ENCODE results near the gene SLC28A1. TPM values are rescaled to one million over a fixed set of nuclear protein-coding genes. Genes with fewer than 3 reads are reported as not detected.

Gene SLC28A1
- total and polyA plus RNA-seq, 11 donors, result 0.14 to 2.9 (median 0.74) TPM; not detected in 1

DNA sequence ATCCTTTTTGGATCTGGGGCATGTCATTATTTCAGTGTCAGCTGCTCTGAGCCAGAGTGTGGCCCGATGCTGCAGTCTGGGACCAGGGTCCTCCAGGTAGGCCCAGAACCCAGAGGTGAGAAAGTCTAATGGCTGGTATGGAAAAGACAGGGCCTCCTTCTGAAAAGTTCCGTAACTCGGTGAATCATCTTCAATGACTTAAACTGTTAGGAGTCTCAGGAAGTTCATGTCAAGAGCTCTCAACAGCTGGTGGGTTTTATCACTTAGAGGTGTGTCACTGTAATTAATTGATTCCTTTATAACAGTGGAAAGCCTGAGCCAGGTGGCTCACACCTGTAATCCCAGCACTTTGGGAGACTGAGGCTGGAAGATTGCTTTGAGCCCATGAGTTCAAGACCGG, 68.7 kb downstream of the SLC28A1 start:
- no peak overlapping the region for H3K4me3 ChIP-seq
- DNase-seq (peak in 1 of 5 donors; percentile 3), ATAC-seq (no peak)
- H3K27ac ChIP-seq, result no peak overlapping the region
- WGBS, 4 donors, result 87 to 95% (median 91%) methylated on average over 4 of the region's 4 CpGs
- no peaks in the 10 kb centered on the region for H3K36me3 ChIP-seq
- H3K27me3 ChIP-seq, result no peaks in the 10 kb centered on the region
- peaks cover 0 to 21% (median 10%) of the 10 kb centered on the region in 12 donors for H3K4me1 ChIP-seq
- intact Hi-C loops (cut with DNase I), result loop anchor here in 3 of 10 donors (5.0 to 10.0 kb wide), 3 partner anchors 52 to 219 kb away; no protein-coding TSS in a partner anchor
- TF ChIP-seq POLR2A (IDR thresholded peaks at IDR 0.05), result no peak
- TF ChIP-seq, protein P1, sequence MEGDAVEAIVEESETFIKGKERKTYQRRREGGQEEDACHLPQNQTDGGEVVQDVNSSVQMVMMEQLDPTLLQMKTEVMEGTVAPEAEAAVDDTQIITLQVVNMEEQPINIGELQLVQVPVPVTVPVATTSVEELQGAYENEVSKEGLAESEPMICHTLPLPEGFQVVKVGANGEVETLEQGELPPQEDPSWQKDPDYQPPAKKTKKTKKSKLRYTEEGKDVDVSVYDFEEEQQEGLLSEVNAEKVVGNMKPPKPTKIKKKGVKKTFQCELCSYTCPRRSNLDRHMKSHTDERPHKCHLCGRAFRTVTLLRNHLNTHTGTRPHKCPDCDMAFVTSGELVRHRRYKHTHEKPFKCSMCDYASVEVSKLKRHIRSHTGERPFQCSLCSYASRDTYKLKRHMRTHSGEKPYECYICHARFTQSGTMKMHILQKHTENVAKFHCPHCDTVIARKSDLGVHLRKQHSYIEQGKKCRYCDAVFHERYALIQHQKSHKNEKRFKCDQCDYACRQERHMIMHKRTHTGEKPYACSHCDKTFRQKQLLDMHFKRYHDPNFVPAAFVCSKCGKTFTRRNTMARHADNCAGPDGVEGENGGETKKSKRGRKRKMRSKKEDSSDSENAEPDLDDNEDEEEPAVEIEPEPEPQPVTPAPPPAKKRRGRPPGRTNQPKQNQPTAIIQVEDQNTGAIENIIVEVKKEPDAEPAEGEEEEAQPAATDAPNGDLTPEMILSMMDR (IDR thresholded peaks at IDR 0.05), result no peak
- no peaks in the 10 kb centered on the region for H3K9me3 ChIP-seq

DNA sequence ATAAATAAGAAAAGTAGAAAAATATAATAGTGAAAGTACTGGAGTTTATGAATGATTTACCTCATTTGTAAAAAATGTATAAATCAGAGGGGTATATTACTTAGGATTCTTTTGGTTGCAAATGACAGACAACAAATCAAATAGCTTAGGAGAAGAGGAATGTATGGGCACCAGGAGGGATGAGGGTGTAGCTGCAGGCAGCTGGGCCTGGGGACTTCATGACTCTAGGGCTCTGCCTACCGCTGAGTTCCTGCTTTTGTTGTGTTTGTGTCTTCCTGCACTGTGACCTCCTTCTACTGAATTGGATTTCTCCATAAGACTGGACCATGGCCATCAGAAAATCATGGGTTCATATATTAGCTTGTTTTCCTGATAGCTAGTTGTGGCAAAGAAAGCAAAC, 69.3 kb downstream of the SLC28A1 start:
- ATAC-seq (no peak), DNase-seq (no peak)
- Histone ChIP-seq H3K27ac (no peak overlapping the region), H3K9me3 (no peaks in the 10 kb centered on the region), H3K4me1 (peaks cover 0 to 19% (median 8%) of the 10 kb centered on the region in 12 donors), H3K27me3 (no peaks in the 10 kb centered on the region), H3K4me3 (no peak overlapping the region), H3K36me3 (no peaks in the 10 kb centered on the region)
- TF ChIP-seq, protein P1 (IDR thresholded peaks at IDR 0.05), result no peak
- TF ChIP-seq POLR2A (IDR thresholded peaks at IDR 0.05), result no peak
- WGBS, 4 donors, result 13 to 82% (median 64%) methylated on average over 1 of the region's 1 CpG
- intact Hi-C loops (cut with DNase I), result loop anchor here in 5 of 10 donors (2.0 to 10.0 kb wide), 4 partner anchors 51 to 219 kb away; no protein-coding TSS in a partner anchor

DNA sequence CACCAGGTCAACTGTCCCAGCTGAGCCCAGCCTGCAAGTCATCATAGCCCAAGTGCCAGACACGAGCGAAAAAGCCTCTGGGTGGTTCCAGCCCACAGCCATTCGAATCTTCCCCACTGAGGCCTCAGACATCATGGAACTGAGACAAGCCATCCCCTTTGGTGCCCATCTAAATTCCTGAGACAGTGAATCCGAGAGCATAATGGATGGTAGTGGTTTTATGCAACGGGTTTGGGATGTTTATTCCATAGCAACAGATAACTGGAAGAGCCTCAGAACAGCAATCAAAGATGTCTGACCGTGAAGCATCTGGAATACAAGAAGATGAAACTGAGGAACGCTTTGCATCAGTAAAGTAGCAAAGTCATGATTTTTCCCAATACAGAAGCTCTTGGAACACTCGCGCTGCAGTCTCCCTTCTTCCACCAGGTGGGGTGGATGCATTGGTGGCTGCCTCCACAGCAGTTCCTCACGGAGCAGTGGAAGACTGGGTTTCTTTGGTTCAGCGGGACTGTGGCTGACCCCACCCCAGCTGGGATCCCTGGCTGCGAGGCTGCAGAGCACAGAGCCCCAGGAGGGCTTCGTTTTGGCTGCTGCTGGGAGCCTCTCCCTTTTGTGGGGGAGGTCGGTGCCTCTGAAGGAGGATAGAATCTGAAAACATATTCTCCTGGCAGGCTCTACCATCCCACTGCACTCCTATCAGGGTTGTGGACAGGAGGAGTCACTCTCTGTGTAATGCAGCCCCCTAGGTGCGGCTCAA, 70.8 kb downstream of the SLC28A1 start:
- H3K27ac ChIP-seq, result peak overlapping the region in 1 of 12 donors; percentile 35
- H3K4me3 ChIP-seq, result peak overlapping the region in 10 of 12 donors; percentile 25 to 46 (median 32)
- peak; percentile 72 to 79 (median 78) for DNase-seq
- intact Hi-C loops (cut with DNase I), result loop anchor here (1.0 to 10.0 kb wide), 5 partner anchors 50 to 210 kb away; no protein-coding TSS in a partner anchor
- H3K27me3 ChIP-seq, result no peaks in the 10 kb centered on the region
- H3K36me3 ChIP-seq, result no peaks in the 10 kb centered on the region
- 23 to 38% (median 31%) methylated on average over 9 to 15 of the region's 15 CpGs for WGBS, 4 donors
- H3K4me1 ChIP-seq, result peaks cover 0 to 24% (median 10%) of the 10 kb centered on the region in 12 donors
- no peaks in the 10 kb centered on the region for H3K9me3 ChIP-seq
- ATAC-seq, result peak; percentile 87 to 97 (median 94)
- TF ChIP-seq, protein P1 (IDR thresholded peaks at IDR 0.05), result peak; percentile 76 to 94 (median 88)
- TF ChIP-seq POLR2A (IDR thresholded peaks at IDR 0.05), result no peak

DNA sequence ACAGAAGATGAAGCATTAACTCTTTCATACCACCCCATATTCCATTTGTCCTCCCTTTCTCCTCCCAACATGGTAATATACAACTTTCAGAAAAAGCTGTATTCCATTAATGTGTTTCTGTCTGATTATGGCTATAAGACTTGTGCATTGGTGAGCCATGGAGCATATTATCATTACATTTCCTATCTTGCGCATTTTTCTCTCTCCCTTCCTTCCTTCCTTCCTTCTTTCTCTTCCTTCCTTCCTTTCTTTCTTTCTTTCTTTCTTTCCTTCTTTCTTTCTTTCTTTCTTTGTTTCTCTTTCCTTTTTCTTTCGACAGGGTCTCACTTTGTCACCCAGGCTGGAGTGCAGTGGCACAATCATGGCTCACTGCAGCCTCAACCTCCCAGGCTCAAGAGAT, 71.7 kb downstream of the SLC28A1 start:
- WGBS, 4 donors, result 79 to 86% (median 82%) methylated on average over 2 of the region's 2 CpGs
- intact Hi-C loops (cut with DNase I), result loop anchor here in 3 of 10 donors (10.0 kb wide), 2 partner anchors 49 to 209 kb away; no protein-coding TSS in a partner anchor
- Histone ChIP-seq H3K36me3 (no peaks in the 10 kb centered on the region), H3K4me3 (no peak overlapping the region), H3K9me3 (no peaks in the 10 kb centered on the region), H3K27me3 (no peaks in the 10 kb centered on the region), H3K27ac (no peak overlapping the region), H3K4me1 (peaks cover 0 to 27% (median 10%) of the 10 kb centered on the region in 12 donors)
- DNase-seq (no peak), ATAC-seq (no peak)
- TF ChIP-seq, protein P1 (IDR thresholded peaks at IDR 0.05), result no peak
- no peak for TF ChIP-seq POLR2A (IDR thresholded peaks at IDR 0.05)
